ENCODE results near the gene TPD52L1.
A peak's percentile ranks its signal among the peaks of the same experiment; 100 is the strongest.
"Not testable (repeated sequence)": the region's sequence is repeated elsewhere in the genome, so short reads cannot be mapped to it uniquely, and the experiment has no call there.

Gene TPD52L1

DNA sequence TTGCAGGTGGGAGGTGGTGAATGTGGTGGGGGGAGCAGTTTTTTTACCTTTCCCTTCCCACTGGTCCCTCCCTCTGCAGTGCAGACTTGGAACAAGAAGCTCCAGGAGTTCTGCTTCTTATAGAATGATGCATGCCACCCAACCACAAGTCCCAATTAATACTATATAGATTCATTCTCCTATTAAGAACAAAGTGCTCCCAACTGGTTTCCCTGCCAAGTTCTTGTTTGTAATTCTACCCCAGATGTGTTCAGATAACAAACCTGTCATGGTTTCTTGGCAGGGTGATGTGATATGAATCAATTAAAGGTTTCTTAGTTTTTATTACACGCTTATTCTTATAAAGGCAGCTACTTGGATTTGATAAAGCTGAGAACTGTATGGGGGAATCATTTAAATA lies 124.3 kb downstream of the TPD52L1 start:
- no peak for DNase-seq

DNA sequence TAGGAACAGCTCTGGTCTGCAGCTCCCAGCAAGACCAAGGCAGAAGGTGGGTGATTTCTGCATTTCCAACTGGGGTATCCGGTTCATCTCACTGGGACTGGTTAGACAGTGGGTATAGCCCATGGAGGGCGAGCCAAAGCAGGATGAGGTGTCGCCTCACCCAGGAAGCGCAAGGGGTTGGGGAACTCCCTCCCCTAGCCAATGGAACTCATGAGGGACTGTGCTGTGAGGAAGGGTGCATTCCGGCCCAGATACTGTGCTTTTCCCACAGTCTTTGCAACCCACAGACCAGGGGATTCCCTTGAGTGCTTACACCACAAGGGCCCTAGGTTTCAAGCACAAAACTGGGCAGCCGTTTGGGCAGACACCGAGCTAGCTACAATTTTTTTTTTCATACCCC lies 126.4 kb downstream of the TPD52L1 start:
- DNase-seq: no peak

DNA sequence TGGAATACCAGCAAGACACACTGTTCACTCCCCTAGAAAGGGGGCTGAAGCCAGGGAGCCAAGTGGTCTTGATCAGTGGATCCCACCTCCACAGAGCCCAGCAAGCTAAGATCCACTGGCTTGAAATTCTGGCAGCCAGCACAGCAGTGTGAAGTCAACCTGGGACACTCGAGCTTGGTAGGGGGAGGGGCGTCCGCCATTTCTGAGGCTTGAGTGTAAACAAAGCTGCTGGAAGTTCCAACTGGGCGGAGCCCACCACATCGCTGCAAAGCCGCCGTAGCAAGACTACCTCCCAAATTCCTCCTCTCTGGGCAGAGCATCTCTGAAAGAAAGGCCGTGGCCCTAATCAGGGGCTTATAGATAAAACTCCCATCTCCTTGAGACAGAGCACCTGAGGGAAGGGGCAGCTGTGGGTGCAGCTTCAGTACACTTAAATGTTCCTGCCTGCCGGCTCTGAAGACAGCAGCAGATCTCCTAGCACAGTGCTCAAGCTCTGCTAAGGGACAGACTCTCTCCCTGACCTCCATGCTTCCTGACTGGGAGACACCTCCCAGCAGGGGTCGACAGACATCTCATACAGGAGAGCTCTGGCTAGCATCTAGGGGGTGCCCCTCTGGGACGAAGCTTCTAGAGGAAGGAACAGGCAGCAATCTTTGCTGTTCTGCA lies 126.9 kb downstream of the TPD52L1 start:
- DNase-seq: not testable (repeated sequence)

DNA sequence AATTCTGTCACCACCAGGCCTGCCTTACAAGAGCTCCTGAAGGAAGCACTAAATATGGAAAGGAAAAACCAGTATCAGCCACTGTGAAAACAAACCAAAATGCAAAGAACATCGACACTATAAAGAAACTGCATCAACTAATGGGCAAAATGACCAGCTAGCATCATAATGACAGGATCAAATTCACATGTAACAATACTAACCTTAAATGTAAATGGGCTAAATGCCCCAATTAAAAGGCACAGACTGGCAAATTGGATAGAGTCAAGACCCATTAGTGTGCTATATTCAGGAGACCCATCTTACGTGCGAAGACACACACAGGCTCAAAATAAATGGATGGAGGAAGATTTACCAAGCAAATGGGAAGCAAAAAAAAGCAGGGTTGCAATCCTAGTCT lies 128.9 kb downstream of the TPD52L1 start:
- DNase-seq: not testable (repeated sequence)

DNA sequence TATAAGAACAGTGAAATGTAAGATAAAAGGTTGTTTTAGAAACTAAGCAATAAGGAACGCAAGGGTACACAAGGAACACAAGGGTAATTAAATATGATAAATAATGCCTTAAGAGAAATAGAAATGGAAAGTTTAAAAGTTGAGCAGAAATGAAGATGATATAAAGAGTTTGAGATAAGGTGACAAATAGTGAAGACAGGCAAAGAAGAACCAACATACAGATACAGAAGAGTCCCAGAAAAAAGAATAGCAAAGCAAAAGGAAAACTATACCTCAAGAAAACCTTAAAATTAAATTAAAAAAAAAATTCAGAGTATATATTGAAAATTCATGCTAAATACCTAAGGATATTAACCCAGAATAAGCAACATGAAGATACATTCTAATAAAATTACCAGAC lies 131.8 kb downstream of the TPD52L1 start:
- DNase-seq: no peak

DNA sequence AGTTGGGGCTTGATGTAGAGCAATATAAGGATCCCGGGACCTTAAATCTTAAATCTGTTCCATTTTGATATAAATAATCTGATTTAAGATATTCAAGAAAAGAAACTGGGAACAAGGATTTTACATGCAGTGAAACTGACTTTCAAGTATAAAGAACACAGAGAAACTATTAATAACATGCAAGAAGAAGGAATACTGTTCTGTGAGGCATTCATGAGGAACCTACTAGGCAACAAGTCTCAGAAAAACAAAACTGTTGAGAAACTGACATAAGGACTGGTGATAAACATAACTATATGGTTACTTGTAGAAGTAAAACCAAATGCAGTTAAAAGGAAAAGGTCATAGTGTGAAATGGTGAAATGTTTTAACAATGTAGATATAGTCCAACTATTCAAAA lies 132.4 kb downstream of the TPD52L1 start:
- DNase-seq: no peak

DNA sequence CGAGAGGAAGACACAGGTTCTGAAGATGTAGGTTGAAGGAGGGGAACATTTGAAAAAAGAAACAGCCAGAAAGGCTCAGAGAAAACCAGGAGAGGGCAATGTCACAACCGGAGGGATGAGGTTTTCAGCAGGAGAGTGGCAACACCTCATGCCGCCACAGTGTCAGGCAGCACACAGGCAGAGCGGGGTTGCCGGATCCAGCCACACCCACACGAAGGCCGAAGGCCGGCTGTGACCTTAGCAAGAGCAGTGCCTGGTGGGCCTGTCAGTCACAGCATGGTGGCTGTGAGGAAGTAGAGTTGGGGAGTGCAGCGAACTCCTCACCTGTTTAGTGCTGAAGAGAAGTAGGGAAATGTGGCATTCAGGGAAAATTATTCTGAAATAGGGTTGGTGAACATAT lies 134.1 kb downstream of the TPD52L1 start:
- DNase-seq: no peak

DNA sequence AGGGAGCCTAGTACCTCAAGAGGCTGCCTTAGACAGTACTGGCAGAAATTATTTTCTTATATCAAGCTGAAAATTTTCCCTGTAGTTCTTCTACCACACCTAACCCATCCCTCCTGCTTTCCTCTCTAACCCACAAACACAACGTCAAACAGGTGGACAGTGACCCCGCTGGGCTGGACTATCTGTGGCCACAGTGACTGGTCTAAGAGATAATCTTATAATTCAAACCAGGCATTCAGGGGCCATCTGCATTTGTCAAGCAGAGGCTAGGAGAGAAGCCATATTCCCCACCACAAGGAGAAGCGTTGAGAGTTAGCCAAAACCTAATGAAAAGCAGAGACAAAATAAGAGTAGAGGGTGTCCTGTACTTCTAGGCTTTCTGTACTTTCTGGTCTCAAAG lies 140.0 kb downstream of the TPD52L1 start:
- DNase-seq: no peak

DNA sequence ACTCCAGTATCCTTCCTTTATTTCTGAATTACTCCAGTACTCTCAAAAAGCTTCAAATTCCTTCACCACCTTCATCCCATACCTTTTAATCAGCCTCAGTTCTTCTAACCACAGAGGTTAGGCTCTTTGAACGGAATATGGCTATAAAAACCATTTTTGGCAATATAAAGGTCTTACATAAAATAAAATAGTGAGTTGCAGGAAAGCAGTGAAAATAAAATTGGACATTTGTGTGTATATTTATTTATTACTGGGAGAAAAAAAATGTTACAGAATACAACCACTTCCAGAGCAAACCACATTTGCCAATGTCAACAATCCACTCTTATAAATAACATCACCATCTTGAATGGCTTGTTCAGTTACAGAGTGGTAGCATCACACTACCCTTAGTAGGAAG lies 140.5 kb downstream of the TPD52L1 start:
- no peak for DNase-seq

DNA sequence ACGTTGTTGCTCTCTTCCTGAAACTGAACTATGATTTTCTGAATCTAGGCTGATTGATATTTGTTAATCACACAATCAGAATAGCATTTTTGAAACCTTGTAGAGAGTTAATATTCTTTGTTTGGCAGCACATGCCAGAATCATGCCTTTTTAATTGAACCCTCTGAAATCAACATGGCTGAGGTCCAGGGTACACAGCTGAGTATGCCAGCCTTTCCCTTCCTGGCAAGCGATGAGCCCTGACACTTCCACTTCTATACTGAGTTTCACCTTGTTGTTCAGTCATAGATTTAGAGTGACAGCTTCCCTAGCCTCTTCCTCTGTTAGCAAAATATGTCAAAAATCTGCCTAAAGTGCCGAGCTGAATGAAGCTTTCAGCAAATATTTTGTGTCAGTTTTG lies 141.4 kb downstream of the TPD52L1 start:
- no peak for DNase-seq

DNA sequence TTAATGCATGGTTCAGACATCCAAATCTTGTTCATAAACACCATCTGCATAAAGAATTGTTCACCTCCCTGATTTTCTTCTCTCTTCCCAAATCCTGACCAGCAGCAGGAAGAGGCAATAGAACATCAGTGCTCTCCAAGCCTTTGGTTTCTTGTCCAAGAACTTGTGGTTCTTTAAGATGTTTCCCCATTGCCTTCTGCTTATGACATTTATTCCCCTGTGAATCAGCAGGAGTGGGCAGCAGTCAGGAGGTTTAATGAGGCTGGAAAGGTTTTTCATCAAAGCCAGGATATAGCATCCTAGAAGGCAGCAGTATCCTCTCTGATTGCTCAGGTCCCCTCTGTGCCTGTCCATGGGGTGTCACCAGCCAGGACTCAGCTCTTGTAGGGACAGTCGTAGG lies 142.9 kb downstream of the TPD52L1 start:
- DNase-seq: no peak

DNA sequence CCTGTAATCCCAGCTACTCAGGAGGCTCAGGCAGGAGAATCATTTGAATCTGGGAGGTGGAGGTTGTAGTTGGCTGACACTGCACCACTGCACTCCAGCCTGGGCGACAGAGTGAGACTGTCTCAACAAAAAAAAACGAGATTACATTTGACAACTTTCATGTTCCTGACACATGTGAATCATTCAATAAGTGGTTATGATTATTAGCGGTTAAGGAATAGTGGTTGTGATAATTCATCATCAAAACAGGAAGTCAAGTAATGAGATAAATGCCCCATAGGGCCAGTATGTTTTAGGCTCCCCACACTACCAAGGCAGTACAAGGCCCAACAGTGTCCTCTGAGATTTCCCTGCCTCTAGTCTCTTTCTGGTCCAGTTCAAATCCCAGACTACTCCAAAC lies 145.7 kb downstream of the TPD52L1 start:
- DNase-seq: no peak

DNA sequence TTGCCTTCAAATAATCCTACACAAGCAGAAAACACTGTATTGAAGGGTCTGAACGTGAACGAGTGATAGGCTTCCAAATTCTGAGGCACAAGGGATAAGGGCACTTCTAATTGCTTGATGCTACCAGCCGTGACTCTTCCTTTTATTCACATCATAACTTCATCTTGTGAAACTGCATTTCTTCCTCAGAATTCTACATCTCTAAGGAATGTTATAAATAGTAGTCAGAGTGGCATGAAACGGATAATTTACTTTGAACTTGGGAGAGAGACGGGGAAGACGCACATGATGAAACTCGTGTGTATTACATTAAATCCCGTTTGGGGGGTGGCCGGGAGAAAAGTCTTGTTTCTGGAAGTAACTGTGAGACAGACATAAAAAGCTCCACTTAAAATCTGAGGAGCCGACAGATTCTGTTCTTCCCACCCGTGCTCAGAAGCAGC lies 147.4 kb downstream of the TPD52L1 start:
- no peak for DNase-seq

DNA sequence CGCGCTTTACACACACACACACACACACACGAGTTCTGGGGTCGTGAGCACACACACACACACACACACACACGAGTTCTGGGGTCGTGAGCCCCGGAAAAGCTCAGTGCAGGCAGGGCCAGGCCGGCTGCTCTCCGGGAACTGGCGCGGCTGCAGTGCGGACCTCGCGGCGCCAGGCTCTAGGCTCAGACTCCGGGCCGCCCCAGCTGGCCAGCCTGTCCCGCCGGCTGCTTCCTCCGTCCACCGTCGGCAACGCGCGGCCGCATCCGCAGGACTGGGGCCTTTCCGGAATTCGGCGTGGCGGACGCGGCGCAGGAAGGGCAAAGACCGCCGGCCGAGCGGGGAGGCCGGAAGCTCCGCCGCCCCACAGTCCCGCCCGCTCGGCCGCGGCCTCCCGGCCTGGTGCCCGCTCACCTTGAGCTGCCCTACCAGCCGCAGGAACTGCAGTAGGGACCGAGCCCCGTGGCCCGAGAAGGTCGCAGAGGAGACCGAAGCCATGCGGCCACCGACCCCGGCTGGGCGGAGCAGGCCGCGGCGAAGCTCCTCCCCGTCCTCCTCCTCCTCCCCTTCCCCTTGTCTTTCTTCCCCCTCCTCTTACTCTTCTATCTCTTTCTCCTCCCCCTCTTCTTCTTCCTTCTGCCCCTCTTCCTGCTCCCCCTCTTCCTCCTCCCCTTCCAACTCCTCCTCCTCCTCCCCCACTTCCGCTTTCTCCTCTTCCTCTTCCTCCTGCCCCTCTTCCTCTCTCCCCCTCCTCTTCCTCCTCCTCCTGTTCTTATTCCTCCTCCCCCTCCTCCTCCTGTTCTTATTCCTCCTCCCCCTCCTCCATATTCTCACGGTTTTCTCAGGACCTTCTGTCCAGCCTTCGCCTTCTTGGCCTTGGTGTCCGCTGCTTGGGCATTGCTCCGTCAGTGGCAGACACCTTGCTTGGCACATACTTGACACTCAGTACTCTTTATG lies 148.1 kb downstream of the TPD52L1 start, which contains the start of gene HDDC2:
Gene HDDC2, minus strand, starts transcription at position 533 of the 957 bp plus-strand sequence. Its CDS starts 35 bp downstream, at position 498.
- DNase-seq: peak; percentile 57

DNA sequence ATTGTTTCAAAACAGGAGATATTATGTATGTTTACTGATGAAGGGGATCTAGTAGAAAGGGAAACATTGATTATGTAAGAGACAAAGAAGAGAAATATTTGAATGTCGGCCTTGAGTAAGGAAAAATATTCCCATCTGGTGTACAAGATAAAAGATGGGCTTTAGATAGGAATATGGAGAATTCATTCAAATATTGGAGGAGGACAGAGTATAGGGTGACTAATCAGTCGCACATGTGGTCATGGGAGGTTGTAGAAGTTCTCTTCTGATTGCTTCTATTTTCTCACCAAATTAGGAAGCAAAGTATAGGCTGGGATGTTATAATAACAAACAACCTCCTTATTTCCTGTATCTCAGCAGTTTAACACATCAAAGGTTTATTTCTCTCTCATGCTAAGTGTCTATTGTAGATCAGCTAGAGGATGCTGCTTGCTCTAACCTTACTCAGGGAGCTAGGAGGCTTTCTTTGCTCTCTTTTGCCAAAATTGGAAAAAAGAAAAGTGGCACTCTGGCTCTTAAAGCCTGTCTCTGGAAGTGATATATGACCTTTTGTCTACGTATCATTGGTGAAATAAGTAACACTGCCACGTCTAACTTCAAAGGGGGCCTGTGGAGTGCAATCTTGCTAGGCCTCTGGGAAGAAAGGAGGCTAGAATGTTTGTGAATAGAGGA lies 149.4 kb downstream of the TPD52L1 start:
- no peak for DNase-seq

DNA sequence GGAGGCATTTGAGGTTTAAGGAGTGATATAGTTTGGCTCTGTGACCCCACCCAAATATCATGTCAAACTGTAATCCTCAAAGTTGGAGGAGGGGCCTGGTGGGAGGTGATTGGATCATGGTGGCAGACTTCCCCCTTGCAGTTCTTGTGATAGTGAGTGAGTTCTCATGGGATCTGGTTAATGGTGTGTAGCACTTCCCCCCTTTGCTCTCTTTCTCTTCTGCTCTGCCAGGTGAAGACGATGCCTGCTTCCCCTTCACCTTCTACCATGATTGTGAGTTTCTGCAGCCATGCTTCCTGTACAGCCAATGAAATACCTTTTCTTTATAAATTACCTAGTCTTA lies 149.9 kb downstream of the TPD52L1 start:
- DNase-seq: no peak

DNA sequence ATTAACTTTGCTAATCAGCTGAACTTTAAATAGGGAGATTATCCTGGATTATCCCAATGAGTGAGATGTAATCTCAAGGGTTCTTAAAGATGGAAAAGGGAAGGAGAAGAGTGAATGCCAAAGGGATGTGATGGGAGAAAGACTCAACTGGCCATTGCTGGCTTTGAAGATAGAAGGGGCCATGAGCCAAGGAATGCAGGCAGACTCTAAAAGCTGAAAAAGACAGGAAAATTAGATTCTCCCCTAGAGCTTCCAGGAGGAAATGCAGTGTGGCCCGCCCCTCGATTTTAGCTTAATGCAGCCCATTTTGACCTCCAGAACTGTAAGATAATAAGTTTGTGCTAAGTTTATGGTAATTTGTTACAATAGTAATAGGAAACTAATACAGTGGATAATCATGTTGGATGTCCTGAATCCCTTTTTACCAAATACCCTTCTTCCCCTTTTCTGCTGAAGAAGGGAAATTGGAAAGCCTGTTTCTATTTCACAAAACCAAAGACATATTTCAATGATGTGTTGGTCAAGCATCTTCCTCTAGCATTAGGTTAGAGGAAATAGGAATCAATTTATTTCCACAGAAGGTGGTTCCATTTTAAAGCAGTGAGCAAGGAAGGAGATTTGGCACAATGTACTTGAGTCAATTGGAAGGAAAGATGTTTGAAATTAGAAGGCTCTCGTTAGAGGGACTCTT lies 151.5 kb downstream of the TPD52L1 start:
- no peak for DNase-seq

DNA sequence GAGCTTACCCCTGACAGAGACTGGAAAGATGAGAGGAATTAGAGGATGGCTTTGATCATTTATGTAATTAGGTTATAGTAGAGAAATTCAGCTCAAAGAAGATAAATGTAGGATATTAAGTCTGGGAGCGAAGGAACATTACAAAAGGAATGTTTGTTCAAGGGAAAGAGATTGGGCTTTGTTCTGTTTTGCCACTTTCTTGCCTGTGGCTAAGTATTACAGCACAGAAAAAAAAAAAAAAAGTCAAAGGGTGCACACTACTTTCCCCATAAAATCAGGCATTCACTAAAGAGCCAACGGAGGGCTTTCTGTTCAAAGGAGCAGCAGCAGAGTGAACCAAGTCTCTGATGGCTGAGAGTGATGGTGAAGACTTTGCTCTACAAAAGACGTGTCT lies 153.2 kb downstream of the TPD52L1 start:
- no peak for DNase-seq

DNA sequence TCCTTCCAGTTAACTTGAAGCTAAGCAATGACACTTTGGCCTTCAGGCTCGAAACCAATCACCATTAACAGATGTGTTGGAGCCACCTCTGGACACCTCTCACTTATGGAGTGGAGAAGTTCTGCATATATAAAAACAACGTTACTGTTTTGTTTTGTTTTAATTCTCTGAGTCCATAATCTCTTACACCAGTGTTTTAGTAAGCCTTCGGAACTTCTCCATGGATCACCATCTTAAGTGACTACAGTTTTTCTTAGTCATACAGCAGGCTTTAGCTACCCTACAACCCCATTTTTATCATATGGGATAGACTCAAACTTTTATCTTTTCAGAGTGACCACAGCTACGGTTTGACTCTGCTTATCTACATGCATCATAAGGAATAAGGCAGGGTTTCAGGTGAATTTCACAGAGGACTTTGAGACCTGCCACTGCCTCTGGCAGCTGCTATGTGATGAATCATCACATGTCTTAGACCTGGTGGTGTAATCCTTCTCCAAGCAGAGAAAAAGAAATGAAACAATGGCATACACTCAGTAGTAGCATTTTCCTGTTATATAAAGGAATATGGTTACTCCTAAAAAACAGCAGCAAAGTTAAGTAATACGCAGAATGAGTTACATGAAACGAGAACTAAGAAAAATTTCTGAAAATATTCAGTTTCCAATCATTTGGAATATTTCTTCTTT lies 153.7 kb downstream of the TPD52L1 start:
- DNase-seq: no peak

DNA sequence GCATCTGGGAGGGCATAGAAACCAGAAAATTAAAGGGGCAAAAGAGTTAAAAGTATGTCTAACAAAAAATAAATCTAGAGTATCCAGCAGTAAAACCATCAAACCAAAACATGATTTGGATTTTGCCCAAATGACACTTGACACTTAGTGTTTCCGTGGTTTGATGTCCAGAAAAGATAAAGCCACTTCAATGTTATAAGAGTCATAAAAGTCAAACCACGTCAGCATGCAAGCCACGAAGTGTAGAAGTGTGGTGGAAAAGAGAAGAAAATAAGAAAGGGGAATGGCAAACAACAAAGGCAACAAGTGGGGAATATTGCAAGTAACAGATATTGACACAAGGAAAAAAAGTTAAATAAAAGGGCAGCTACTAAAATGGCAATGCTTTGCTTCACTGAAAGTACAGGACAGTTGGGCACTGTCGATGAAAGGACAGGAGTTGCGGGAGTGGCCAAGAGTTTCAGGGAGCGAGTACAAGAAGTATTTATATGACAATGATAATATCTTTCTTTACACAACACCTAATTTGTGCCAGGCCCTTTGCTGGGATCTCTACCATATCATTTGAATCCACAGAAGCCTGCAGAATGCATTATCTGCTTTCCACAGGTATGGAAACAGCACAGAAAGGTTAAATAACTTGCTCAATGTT lies 154.5 kb downstream of the TPD52L1 start:
- peak; percentile 36 for DNase-seq

DNA sequence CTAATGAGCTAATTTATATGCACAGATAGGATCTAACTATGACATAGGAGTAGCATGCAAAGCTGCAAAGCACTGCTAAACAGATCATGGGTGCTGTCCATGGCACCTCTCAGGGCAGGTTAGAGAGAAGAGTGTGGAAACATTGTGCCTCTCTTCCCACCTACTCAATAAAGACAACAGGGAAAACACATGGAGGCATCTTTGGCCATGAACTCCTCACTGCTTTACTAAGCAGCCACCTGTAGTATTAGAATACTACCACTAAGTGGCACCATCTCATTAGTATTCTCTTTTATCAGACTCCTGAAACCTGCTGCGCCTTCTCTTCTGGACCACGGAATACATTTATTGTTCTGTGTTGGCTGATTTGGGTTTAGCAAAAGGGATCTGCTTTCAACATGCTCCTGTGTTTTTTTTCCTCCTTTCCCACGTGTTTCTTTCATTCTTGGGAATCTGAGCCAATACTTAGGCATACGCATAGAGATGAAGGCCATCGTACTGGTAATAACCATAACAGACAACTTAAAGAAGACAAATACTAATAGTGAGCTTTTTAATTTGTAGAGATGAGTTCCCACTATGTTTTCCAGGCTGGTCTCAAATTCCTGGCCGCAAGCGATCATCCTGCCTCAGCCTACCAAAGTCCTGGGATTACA lies 157.5 kb downstream of the TPD52L1 start:
- peak; percentile 56 for DNase-seq
